ENCODE results near the gene RPS19BP1. TPM values are rescaled to one million over a fixed set of nuclear protein-coding genes. Genes with fewer than 3 reads are reported as not detected.
A peak's percentile ranks its signal among the peaks of the same experiment; 100 is the strongest.

The RPS19BP1 gene
- total RNA-seq, 2 donors from 2014 or later: 42.6 to 47.3 TPM

GRCh38 chr22:39568278-39568981 is 35.9 kb upstream of the RPS19BP1 start:
- Mint-ChIP-seq H3K4me3 (no peak overlapping the region), H3K4me1 (peaks cover 16% of the 10 kb centered on the region), H3K27ac (peak overlapping the region; percentile 81), H3K36me3 (ENCODE audit: low read depth) (no peaks in the 10 kb centered on the region), H3K27me3 (no peaks in the 10 kb centered on the region)
- ATAC-seq (no peak), DNase-seq (no peak)
- H3K9me3 ChIP-seq (ENCODE audit: control insufficient read depth, low read length, poor library complexity, severe bottlenecking): no peaks in the 10 kb centered on the region

GRCh38 chr22:39567135-39567946 is 34.8 kb upstream of the RPS19BP1 start:
- Mint-ChIP-seq H3K4me3 (peak overlapping the region; percentile 54), H3K27ac (peak overlapping the region; percentile 81), H3K4me1 (peaks cover 16% of the 10 kb centered on the region), H3K36me3 (ENCODE audit: low read depth) (no peaks in the 10 kb centered on the region), H3K27me3 (no peaks in the 10 kb centered on the region)
- DNase-seq (peak in 1 of 3 donors; percentile 19), ATAC-seq (peak; percentile 91)
- H3K9me3 ChIP-seq (ENCODE audit: control insufficient read depth, low read length, poor library complexity, severe bottlenecking): no peaks in the 10 kb centered on the region

GRCh38 chr22:39565414-39565944 is 32.9 kb upstream of the RPS19BP1 start:
- Mint-ChIP-seq H3K27me3 (peaks cover 3% of the 10 kb centered on the region), H3K4me3 (no peak overlapping the region), H3K4me1 (peaks cover 15% of the 10 kb centered on the region), H3K36me3 (ENCODE audit: low read depth) (no peaks in the 10 kb centered on the region), H3K27ac (no peak overlapping the region)
- DNase-seq (no peak), ATAC-seq (no peak)
- H3K9me3 ChIP-seq (ENCODE audit: control insufficient read depth, low read length, poor library complexity, severe bottlenecking): no peaks in the 10 kb centered on the region

DNA sequence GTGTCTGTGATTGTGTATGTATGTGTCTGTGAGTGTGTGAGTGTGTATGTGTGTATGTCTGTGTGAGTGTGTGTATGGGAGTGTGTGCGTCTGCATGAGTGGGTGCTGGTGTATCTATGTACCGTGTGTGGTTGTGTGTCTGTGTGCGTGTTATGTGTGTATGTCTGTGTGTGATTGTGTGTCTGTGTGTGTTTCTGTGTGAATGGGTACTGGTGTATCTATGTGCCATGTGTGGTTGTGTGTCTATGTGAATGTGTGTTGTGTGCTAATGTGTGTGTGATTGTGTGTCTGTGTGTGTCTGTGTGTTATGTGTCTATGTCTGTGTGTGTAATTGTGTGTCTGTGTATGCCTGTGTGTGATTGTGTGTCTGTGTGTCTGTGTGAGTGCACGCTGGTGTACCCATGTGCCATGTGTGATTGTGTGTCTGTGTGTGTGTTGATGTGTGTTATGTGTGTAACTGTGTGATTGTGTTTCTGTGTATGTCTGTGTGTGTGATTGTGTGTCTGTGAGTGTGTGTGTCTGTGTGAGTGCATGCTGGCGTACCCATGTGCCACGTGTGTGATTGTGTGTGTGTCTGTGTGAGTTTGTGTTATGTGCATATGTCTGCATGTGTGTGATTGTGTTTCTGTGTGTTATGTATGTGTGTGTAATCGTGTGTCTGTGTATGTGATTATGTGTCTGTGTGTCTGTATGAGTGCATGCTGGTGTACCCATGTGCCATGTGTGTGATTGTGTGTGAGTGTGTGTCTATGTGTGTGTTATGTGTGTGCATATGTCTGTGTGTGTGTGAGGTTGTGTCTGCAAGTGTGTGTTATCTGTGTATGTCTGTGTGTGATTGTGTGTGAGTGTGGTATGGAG is 31.3 kb upstream of the RPS19BP1 start:
- DNase-seq: no peak
- no peaks in the 10 kb centered on the region for H3K36me3 Mint-ChIP-seq (ENCODE audit: low read depth)
- no peaks in the 10 kb centered on the region for H3K9me3 ChIP-seq (ENCODE audit: control insufficient read depth, low read length, poor library complexity, severe bottlenecking)
- no peak overlapping the region for H3K27ac Mint-ChIP-seq
- peaks cover 21% of the 10 kb centered on the region for H3K4me1 Mint-ChIP-seq
- H3K27me3 Mint-ChIP-seq: peaks cover 13% of the 10 kb centered on the region
- no peak overlapping the region for H3K4me3 Mint-ChIP-seq
- ATAC-seq: no peak

DNA sequence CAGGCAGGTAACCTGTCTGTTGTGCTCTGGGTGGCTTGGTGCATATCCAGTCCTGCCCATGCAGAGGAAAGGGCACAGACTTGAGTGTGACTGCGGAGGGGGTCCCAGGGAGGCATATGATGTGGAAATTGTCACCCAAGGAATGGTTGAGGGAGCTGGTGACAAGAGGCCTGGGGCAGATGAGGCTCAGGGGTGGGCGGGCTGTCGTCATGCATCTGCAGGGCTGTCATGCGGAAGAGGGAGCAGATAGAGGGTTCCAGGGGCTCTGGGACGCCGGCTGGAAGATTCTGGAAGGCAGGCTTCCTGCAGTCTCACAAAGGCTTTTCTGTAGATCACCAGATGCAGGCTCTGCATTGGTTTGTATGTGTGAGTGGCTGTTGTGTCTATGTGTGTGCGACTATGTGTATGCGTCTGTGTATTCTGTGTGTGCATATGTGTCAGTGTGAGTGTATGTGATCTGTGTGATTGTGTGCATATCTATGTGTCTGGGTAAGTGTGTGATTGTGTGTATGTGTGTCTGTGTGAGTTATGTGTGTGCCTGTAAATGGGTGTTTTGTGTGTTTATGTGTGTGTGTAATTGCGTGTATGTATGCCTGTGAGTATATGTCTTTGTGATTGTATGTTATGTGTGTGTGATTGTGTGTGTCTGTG is 30.4 kb upstream of the RPS19BP1 start:
- no peak for DNase-seq
- Mint-ChIP-seq H3K36me3 (ENCODE audit: low read depth) (no peaks in the 10 kb centered on the region), H3K27me3 (peaks cover 18% of the 10 kb centered on the region), H3K4me1 (peaks cover 19% of the 10 kb centered on the region), H3K27ac (no peak overlapping the region), H3K4me3 (no peak overlapping the region)
- H3K9me3 ChIP-seq (ENCODE audit: control insufficient read depth, low read length, poor library complexity, severe bottlenecking): no peaks in the 10 kb centered on the region
- ATAC-seq: no peak

DNA sequence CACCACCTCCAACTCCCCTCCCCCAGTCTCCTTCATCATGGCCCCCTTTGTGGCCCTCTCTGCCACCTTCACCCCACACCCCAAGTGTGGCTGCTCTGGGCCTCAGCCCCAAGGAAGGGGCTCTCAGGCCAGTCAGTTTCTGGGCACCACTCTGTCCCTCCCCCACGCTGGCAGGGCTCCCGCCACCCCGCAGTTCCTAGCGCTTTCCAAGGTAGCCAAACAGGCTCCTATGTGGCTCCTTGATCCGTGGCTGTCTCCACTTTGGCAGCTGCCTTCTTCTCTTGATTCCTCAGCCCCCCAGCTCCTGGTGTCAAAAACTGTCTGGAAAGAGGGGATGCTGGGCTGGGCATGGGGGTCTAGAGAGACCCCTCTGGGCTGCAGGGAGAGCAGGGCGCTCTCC is 27.6 kb upstream of the RPS19BP1 start:
- Mint-ChIP-seq H3K27me3 (peaks cover 34% of the 10 kb centered on the region), H3K4me3 (peak overlapping the region; percentile 51)
- ATAC-seq: no peak

GRCh38 chr22:39559456-39560105 is 27.0 kb upstream of the RPS19BP1 start:
- peak overlapping the region; percentile 51 for H3K4me3 Mint-ChIP-seq
- DNase-seq: no peak
- H3K36me3 Mint-ChIP-seq (ENCODE audit: low read depth): peaks cover 2% of the 10 kb centered on the region
- peaks cover 14% of the 10 kb centered on the region for H3K4me1 Mint-ChIP-seq
- peaks cover 34% of the 10 kb centered on the region for H3K27me3 Mint-ChIP-seq
- ATAC-seq: no peak
- H3K27ac Mint-ChIP-seq: no peak overlapping the region
- no peaks in the 10 kb centered on the region for H3K9me3 ChIP-seq (ENCODE audit: control insufficient read depth, low read length, poor library complexity, severe bottlenecking)

More for the DNA sequence above, 27.6 kb upstream of the RPS19BP1 start:
- Mint-ChIP-seq H3K36me3 (ENCODE audit: low read depth) (peaks cover 2% of the 10 kb centered on the region), H3K4me1 (peaks cover 14% of the 10 kb centered on the region), H3K27ac (peak overlapping the region; percentile 67)
- no peak for DNase-seq
- H3K9me3 ChIP-seq (ENCODE audit: control insufficient read depth, low read length, poor library complexity, severe bottlenecking): no peaks in the 10 kb centered on the region

DNA sequence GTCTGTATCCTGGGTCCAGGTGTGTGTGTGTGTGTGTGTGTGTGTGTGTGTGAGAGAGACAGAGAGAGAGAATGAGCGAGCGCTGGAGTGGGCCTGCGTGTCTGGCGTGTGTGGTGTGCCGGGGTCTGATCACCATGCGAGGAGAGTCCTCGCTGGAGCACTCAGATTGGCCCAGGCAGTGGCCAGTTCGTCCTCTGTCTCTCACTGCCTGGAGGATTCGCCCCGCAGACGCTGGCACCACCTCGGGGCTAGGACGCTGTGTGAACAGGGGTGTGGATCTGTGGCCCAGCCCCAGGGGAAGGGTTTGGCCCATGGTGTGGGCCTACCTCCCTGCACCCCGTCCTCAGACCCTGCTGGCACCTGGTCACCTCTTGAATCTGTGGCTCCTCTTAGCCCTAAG is 26.4 kb upstream of the RPS19BP1 start:
- Mint-ChIP-seq H3K27ac (peak overlapping the region; percentile 32), H3K36me3 (ENCODE audit: low read depth) (peaks cover 2% of the 10 kb centered on the region), H3K4me3 (peak overlapping the region; percentile 81), H3K27me3 (peaks cover 34% of the 10 kb centered on the region), H3K4me1 (peaks cover 14% of the 10 kb centered on the region)
- DNase-seq: no peak
- ATAC-seq: no peak
- H3K9me3 ChIP-seq (ENCODE audit: control insufficient read depth, low read length, poor library complexity, severe bottlenecking): no peaks in the 10 kb centered on the region

GRCh38 chr22:39558254-39558727 is 25.7 kb upstream of the RPS19BP1 start:
- DNase-seq: no peak
- H3K36me3 Mint-ChIP-seq (ENCODE audit: low read depth): peaks cover 2% of the 10 kb centered on the region
- peaks cover 34% of the 10 kb centered on the region for H3K27me3 Mint-ChIP-seq
- no peaks in the 10 kb centered on the region for H3K9me3 ChIP-seq (ENCODE audit: control insufficient read depth, low read length, poor library complexity, severe bottlenecking)
- peak overlapping the region; percentile 81 for H3K4me3 Mint-ChIP-seq
- peaks cover 14% of the 10 kb centered on the region for H3K4me1 Mint-ChIP-seq
- no peak for ATAC-seq
- peak overlapping the region; percentile 32 for H3K27ac Mint-ChIP-seq

DNA sequence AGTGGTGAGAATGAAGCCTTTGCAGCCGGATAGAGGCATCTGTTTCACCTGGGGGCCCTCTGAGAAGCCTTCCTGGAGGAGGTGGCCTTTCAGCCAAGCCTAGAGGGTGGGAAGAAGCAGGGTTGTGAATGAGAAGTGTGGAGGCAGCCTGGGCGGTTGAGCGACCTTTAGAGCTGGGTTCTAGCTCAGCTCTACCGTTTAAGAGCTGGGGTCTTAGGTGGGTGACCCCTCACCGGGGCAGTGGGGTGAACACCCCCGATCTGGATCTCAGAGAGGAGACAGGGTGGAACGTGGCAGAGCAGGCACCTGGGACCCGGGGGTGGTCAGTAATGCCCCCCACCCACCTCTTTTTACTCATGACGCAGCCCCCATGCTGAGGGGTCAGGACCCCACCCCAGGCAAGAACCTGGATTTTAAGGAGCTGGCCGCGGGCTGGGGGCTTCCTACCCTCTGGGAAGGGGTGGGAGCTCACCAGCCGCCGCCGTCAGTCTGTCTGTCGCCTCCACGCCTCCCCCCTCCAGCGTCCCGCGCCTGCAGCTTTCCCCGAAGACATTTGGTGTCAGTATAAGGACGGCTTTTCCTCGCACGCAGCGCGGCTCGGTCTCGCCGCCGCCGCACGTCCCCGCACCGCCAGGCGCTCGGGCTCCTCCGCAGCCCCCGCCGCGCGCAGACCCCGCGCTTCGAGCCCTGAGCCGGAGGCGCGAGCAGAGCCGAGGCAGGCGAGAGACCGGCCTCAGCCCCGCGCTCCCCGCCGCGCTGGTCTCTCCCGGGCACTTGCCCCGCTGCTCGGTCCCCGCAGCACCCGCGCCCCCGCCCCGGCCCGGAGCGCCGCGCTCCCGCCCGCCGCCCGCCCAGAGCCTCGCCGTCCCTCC is 24.7 kb upstream of the RPS19BP1 start:
- peaks cover 5% of the 10 kb centered on the region for H3K36me3 Mint-ChIP-seq (ENCODE audit: low read depth)
- DNase-seq: peak in 2 of 3 donors; percentile 18 to 23
- peak overlapping the region; percentile 85 for H3K4me3 Mint-ChIP-seq
- peaks cover 18% of the 10 kb centered on the region for H3K4me1 Mint-ChIP-seq
- H3K27ac Mint-ChIP-seq: no peak overlapping the region
- ATAC-seq: peak; percentile 85
- H3K9me3 ChIP-seq (ENCODE audit: control insufficient read depth, low read length, poor library complexity, severe bottlenecking): no peaks in the 10 kb centered on the region
- peaks cover 40% of the 10 kb centered on the region for H3K27me3 Mint-ChIP-seq

DNA sequence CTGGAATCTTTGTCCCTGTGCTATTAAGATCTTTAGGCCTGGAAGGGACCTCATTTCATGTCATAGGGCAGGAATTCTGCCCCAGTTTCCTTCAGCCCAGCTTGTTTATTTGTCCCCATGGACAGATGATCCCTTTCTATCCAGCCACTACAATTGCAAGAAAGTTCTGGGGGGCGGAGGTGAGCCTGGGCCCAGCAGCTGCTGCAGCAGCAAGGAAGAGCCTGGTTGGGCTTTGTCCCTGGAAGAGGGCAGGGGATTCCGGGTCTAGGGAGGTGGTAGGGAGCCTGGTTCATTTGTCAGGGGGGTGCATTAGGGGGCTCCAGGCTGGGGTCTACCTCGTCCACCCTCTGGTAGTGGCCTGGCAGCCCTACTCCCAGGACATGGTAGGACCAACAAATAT is 21.6 kb upstream of the RPS19BP1 start:
- Mint-ChIP-seq H3K36me3 (ENCODE audit: low read depth) (peaks cover 8% of the 10 kb centered on the region), H3K27ac (no peak overlapping the region), H3K27me3 (peaks cover 49% of the 10 kb centered on the region), H3K4me1 (peaks cover 14% of the 10 kb centered on the region), H3K4me3 (no peak overlapping the region)
- ATAC-seq (no peak), DNase-seq (no peak)
- H3K9me3 ChIP-seq (ENCODE audit: control insufficient read depth, low read length, poor library complexity, severe bottlenecking): no peaks in the 10 kb centered on the region

Measured in T-helper 17 cell (primary cell).